ENCODE measurements around the gene MAMDC4. TPM values are rescaled to one million over a fixed set of nuclear protein-coding genes. Genes with fewer than 3 reads are reported as not detected.

Gene MAMDC4
- total RNA-seq, 4 donors from 2014 or later: 30.8 to 50.4 (median 41.4) TPM

DNA sequence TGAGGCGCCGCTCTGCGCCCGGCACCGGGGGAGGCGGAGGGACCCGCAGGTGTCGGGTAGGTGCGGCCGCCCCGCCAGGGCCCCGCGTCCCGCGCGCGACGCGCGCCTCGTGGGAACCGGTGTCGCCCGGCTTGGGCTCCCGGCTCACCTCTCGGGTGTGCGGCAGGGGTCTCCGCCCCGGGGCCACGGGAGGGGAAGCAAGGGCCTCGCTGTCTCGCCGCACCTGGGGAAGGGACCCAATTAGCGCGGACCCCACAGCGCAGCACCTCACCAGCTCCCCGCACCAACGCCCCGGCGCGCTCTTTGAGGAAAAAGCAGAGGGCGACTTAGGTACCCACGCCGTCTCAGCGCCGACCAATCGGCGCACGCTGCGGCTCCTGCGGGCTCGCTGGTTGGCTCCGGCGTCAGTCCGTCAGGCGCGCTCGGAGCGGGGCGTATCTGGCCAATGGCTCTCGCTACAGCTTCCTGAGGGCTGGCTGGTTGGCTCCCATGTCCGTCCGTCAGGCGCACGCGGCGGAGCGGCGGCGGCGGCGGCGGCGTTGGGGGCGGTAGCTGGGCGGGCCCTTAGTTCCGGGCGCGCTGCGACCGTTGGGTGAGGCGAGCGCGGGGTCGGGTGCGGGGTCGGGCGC is 33.9 kb downstream of the MAMDC4 start, which contains the start of gene TRAF2:
Gene TRAF2 (plus strand): TSS at position 567 of the 629 bp plus-strand sequence. CDS start 12,225 bp downstream, outside the sequence.
- H3K4me3 ChIP-seq: peak within 1 kb of the TSS; percentile 75 to 98 (median 92)
- peak; percentile 96 to 99 (median 99) for DNase-seq
- no peaks in the 10 kb centered on the region for H3K9me3 ChIP-seq
- no peaks in the 10 kb centered on the region for H3K27me3 ChIP-seq
- H3K36me3 ChIP-seq: peaks cover 0 to 4% (median 0%) of the 10 kb centered on the region in 3 donors
- TF ChIP-seq POLR2A (IDR thresholded peaks at IDR 0.05) (peak; percentile 62 to 74), CTCF (IDR thresholded peaks at IDR 0.05) (peak in 2 of 6 experiments; percentile 0 to 24)
- peaks cover 0 to 40% (median 18%) of the 10 kb centered on the region in 4 donors for H3K4me1 ChIP-seq
- peak within 1 kb of the TSS; percentile 77 to 98 (median 86) for H3K27ac ChIP-seq

GRCh38 chr9:136886610-136887597 is 34.8 kb downstream of the MAMDC4 start:
- H3K27me3 ChIP-seq: no peaks in the 10 kb centered on the region
- no peak for TF ChIP-seq POLR2A (IDR thresholded peaks at IDR 0.05)
- TF ChIP-seq CTCF (IDR thresholded peaks at IDR 0.05): no peak
- peak overlapping the region; percentile 77 to 98 (median 86) for H3K27ac ChIP-seq
- H3K4me1 ChIP-seq: peaks cover 0 to 32% (median 13%) of the 10 kb centered on the region in 4 donors
- no peaks in the 10 kb centered on the region for H3K9me3 ChIP-seq
- peak in 2 of 3 donors; percentile 62 to 65 for DNase-seq
- peak overlapping the region; percentile 75 to 98 (median 92) for H3K4me3 ChIP-seq
- peaks cover 0 to 8% (median 0%) of the 10 kb centered on the region in 3 donors for H3K36me3 ChIP-seq

GRCh38 chr9:136888454-136888853 is 36.3 kb downstream of the MAMDC4 start:
- H3K27me3 ChIP-seq: no peaks in the 10 kb centered on the region
- TF ChIP-seq POLR2A (IDR thresholded peaks at IDR 0.05): no peak
- no peak for TF ChIP-seq CTCF (IDR thresholded peaks at IDR 0.05)
- H3K9me3 ChIP-seq: no peaks in the 10 kb centered on the region
- peaks cover 0 to 8% (median 0%) of the 10 kb centered on the region in 3 donors for H3K36me3 ChIP-seq
- no peak overlapping the region for H3K4me3 ChIP-seq
- no peak overlapping the region for H3K27ac ChIP-seq
- DNase-seq: no peak
- peaks cover 0 to 18% (median 5%) of the 10 kb centered on the region in 4 donors for H3K4me1 ChIP-seq

DNA sequence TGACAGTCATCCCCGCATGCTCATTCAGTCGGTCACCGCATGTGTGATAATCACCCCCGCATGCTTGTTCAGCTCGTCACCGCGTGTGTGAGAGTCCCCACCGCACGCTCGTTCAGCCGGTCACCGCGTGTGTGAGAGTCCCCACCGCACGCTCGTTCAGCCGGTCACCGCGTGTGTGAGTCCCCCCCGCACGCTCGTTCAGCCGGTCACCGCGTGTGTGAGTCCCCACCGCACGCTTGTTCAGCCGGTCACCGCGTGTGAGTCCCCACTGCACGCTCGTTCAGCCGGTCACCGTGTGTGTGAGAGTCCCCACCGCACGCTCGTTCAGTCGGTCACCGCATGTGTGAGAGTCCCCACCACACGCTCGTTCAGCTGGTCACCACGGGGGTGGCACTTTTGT is 37.7 kb downstream of the MAMDC4 start:
- Histone ChIP-seq H3K27me3 (no peaks in the 10 kb centered on the region), H3K27ac (no peak overlapping the region), H3K36me3 (peaks cover 0 to 8% (median 0%) of the 10 kb centered on the region in 3 donors), H3K4me3 (no peak overlapping the region), H3K4me1 (peaks cover 0 to 18% (median 5%) of the 10 kb centered on the region in 4 donors), H3K9me3 (no peaks in the 10 kb centered on the region)
- DNase-seq: peak in 1 of 3 donors; percentile 34
- TF ChIP-seq POLR2A (IDR thresholded peaks at IDR 0.05) (no peak), CTCF (IDR thresholded peaks at IDR 0.05) (no peak)

GRCh38 chr9:136890661-136891060 is 38.5 kb downstream of the MAMDC4 start:
- H3K4me3 ChIP-seq: no peak overlapping the region
- no peak for TF ChIP-seq POLR2A (IDR thresholded peaks at IDR 0.05)
- H3K27ac ChIP-seq: no peak overlapping the region
- DNase-seq: peak in 1 of 3 donors; percentile 23
- no peaks in the 10 kb centered on the region for H3K9me3 ChIP-seq
- H3K36me3 ChIP-seq: peaks cover 0 to 8% (median 0%) of the 10 kb centered on the region in 3 donors
- H3K27me3 ChIP-seq: no peaks in the 10 kb centered on the region
- H3K4me1 ChIP-seq: peaks cover 0 to 11% (median 3%) of the 10 kb centered on the region in 4 donors
